HUES64 (cell line): ENCODE results near the gene CFAP68. TPM values are rescaled to one million over a fixed set of nuclear protein-coding genes. Genes with fewer than 3 reads are reported as not detected.

Experiments used
- H3K27ac ChIP-seq: 2 replicates; pipeline ENCODE4 v1.7.0; 2013; ENCODE audit warnings: low read depth, low read length, inconsistent platforms
- H3K27me3 ChIP-seq: 2 replicates; pipeline ENCODE4 v1.6.1; 2013; ENCODE audit warnings: mild to moderate bottlenecking, low read length; ENCODE audit not compliant: insufficient read depth
- H3K36me3 ChIP-seq: 2 replicates; pipeline ENCODE4 v1.6.1; 2013; ENCODE audit warnings: mild to moderate bottlenecking, low read length; ENCODE audit not compliant: insufficient read depth
- H3K4me1 ChIP-seq: 2 replicates; pipeline ENCODE4 v1.6.1; 2013; ENCODE audit warnings: mild to moderate bottlenecking, low read length, moderate library complexity; ENCODE audit not compliant: insufficient read depth
- H3K4me3 ChIP-seq: 2 replicates; pipeline ENCODE4 v1.5.1; 2013; ENCODE audit warnings: mild to moderate bottlenecking, low read length, moderate library complexity
- H3K9ac ChIP-seq: 2 replicates; pipeline ENCODE4 v1.6.1; 2013; ENCODE audit warnings: mild to moderate bottlenecking, low read depth, low read length
- H3K9me3 ChIP-seq: 2 replicates; pipeline ENCODE4 v1.6.1; 2013; ENCODE audit warnings: low read depth, low read length; ENCODE audit not compliant: insufficient read depth
- WGBS: fragments of 150-250, 120-280 bp; methylation state at CpG from one replicate; pipeline ENCODE4 v1.1.7; 2013; ENCODE audit warnings: missing lambda C conversion rate; 5-methylcytosine and 5-hydroxymethylcytosine counted together
- polyA plus RNA-seq, 2 experiments: library from polyadenylated mRNA; stranded (reverse); fragments of 50-300 nt; gene quantifications; one replicate each; pipeline ENCODE4 v1.2.3, GENCODE V29; 2013

CFAP68 gene
- polyA plus RNA-seq (2013, experiment 1 of 2) = 33.5 TPM
- 42.2 TPM for polyA plus RNA-seq (2013, experiment 2 of 2)

DNA sequence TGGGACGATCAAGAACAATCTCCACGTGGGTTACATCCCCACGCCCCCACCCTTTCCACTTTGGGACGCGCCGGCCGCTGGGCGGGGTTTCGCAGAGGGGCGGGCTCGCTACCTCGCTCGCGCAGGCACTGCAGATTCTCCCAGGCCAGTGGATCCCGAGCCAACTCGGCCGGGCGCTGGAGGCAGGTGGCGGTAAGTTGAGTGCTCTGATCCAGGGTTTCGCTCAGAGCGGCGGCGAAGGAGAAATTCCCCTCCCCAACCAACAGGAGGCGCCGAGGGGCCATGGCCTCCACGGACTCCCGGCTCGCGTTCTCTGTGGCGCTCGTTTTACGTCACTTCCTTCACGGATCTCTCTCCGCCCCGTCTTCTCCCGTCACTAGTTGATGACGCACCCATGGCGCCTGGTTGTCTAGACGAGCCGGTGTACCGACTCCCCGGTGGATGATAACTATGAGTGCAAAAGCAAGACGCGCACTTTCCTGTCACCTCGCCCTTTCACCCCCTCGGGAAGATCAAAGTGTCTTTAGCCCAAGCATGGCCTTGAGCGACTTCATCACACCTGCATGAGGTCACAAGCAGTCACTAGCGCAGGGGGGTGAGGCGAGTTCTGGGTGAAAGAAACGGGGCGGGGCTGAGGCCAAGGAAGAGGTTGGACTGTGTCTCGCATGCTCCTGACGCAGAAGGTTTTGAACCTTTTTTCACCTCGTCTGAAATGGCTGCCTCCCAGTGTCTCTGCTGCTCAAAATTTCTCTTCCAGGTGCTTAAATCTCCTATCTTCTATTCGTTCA lies at the start of gene CFAP68, which contains the start of gene FDXACB1:
Gene CFAP68, plus strand, starts transcription at position 693 of the 788 bp plus-strand sequence. Its CDS starts 20 bp downstream, at position 713.
Gene FDXACB1, minus strand, starts transcription at position 317 of the 788 bp plus-strand sequence. Its CDS starts 33 bp downstream, at position 284.
- WGBS = under 1% methylated on average over 55 of the region's 55 CpGs
- Histone ChIP-seq H3K27me3 (no peaks in the 10 kb centered on the region), H3K9me3 (no peaks in the 10 kb centered on the region), H3K36me3 (no peaks in the 10 kb centered on the region), H3K4me1 (0 out of 2 replicates have a peak, but pooled peaks cover 6% of the 10 kb centered on the region), H3K9ac (peak within 1 kb of the TSS; percentile 87), H3K4me3 (peak within 1 kb of the TSS; percentile 90), H3K27ac (peak within 1 kb of the TSS; percentile 93)

DNA sequence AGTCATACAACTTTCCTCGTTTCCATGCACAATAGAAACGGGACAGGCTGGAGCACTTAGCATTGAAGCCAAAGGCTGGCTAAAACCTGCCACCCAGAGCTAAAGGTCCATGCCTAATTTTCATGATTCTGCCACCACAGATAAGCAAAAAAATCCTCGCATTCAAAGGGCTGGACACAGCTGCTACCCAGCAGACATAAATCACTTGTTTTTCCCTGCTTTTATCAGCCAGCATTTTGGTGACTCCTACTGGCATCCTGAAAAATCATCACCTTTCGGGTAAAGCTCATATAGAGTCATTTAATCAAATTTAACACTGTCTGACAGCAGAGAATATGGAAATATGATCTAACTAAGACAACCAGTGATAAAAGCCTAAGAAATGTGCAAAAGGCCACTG lies 45.8 kb upstream of the CFAP68 start:
- H3K27me3 ChIP-seq = no peaks in the 10 kb centered on the region
- no peak overlapping the region for H3K4me3 ChIP-seq
- H3K9me3 ChIP-seq = no peaks in the 10 kb centered on the region
- H3K4me1 ChIP-seq = no peaks in the 10 kb centered on the region
- H3K9ac ChIP-seq = no peak overlapping the region
- 96% methylated on average over 4 of the region's 4 CpGs for whole genome bisulfite sequencing
- H3K27ac ChIP-seq = no peak overlapping the region
- peaks cover 22% of the 10 kb centered on the region for H3K36me3 ChIP-seq

- peaks cover under 1% of the 10 kb centered on the region; the same call in 1 of the 2 replicates for H3K4me1 ChIP-seq
Observed at GRCh38 chr11:111834432-111835163, 44.7 kb upstream of the CFAP68 start.

GRCh38 chr11:111835665-111836064 lies 43.7 kb upstream of the CFAP68 start:
- Histone ChIP-seq H3K4me1 (peaks cover 11% of the 10 kb centered on the region), H3K27ac (no peak overlapping the region), H3K9me3 (no peaks in the 10 kb centered on the region), H3K36me3 (peaks cover 22% of the 10 kb centered on the region), H3K27me3 (no peaks in the 10 kb centered on the region), H3K9ac (no peak overlapping the region), H3K4me3 (no peak overlapping the region)
- 95% methylated on average over 7 of the region's 7 CpGs for WGBS

More at GRCh38 chr11:111834432-111835163, 44.7 kb upstream of the CFAP68 start:
- no peak overlapping the region for H3K27ac ChIP-seq
- H3K36me3 ChIP-seq = peaks cover 22% of the 10 kb centered on the region
- WGBS = 89% methylated on average over 3 of the region's 3 CpGs
- H3K9me3 ChIP-seq = no peaks in the 10 kb centered on the region
- no peak overlapping the region for H3K4me3 ChIP-seq
- H3K27me3 ChIP-seq = no peaks in the 10 kb centered on the region
- H3K9ac ChIP-seq = no peak overlapping the region

GRCh38 chr11:111836162-111836561 lies 43.2 kb upstream of the CFAP68 start:
- H3K36me3 ChIP-seq = peaks cover 22% of the 10 kb centered on the region
- H3K27ac ChIP-seq = no peak overlapping the region
- H3K4me3 ChIP-seq = no peak overlapping the region
- 100% methylated on average over 1 of the region's 1 CpG for WGBS
- H3K9ac ChIP-seq = no peak overlapping the region
- no peaks in the 10 kb centered on the region for H3K27me3 ChIP-seq
- H3K4me1 ChIP-seq = peaks cover 16% of the 10 kb centered on the region
- no peaks in the 10 kb centered on the region for H3K9me3 ChIP-seq

- Histone ChIP-seq H3K27ac (no peak overlapping the region), H3K36me3 (peaks cover 22% of the 10 kb centered on the region), H3K4me1 (peaks cover 18% of the 10 kb centered on the region), H3K27me3 (no peaks in the 10 kb centered on the region), H3K9ac (no peak overlapping the region), H3K4me3 (no peak overlapping the region), H3K9me3 (no peaks in the 10 kb centered on the region)
- 90% methylated on average over 1 of the region's 1 CpG for WGBS
Observed at GRCh38 chr11:111836721-111837120, 42.6 kb upstream of the CFAP68 start.

GRCh38 chr11:111837366-111837891 lies 41.9 kb upstream of the CFAP68 start:
- Histone ChIP-seq H3K9ac (no peak overlapping the region), H3K4me3 (no peak overlapping the region), H3K27me3 (no peaks in the 10 kb centered on the region), H3K27ac (no peak overlapping the region), H3K36me3 (peaks cover 22% of the 10 kb centered on the region), H3K9me3 (no peaks in the 10 kb centered on the region), H3K4me1 (peaks cover 18% of the 10 kb centered on the region)
- 96% methylated on average over 4 of the region's 5 CpGs for WGBS

DNA sequence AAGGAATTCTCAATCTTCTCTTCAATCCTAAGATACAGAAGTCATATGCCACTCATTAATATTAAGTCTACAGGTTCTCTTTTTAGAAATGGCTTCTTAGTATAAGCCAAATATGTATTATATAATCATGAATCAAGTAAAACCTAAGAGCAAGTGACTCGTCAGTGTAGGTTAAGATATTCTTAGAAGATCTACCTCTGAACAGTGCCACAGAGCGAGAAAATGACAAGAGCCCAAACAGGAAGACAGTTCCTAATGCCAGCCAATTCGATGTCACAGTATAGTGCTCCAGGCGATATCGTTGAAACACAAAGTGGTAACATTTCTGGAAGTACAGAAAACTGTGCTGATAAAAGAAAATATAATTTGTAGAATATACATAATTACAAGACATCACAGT lies 41.3 kb upstream of the CFAP68 start:
- Histone ChIP-seq H3K4me1 (peaks cover 18% of the 10 kb centered on the region), H3K27ac (no peak overlapping the region), H3K4me3 (no peak overlapping the region), H3K27me3 (no peaks in the 10 kb centered on the region), H3K9me3 (no peaks in the 10 kb centered on the region), H3K36me3 (peaks cover 23% of the 10 kb centered on the region), H3K9ac (no peak overlapping the region)
- 95% methylated on average over 5 of the region's 5 CpGs for WGBS

GRCh38 chr11:111840143-111840542 lies 39.2 kb upstream of the CFAP68 start:
- H3K4me3 ChIP-seq = no peak overlapping the region
- no peak overlapping the region for H3K9ac ChIP-seq
- H3K9me3 ChIP-seq = no peaks in the 10 kb centered on the region
- no peaks in the 10 kb centered on the region for H3K27me3 ChIP-seq
- peaks cover 35% of the 10 kb centered on the region for H3K36me3 ChIP-seq
- H3K27ac ChIP-seq = no peak overlapping the region
- peaks cover 18% of the 10 kb centered on the region for H3K4me1 ChIP-seq
- whole genome bisulfite sequencing = 48% methylated on average over 1 of the region's 1 CpG

- WGBS = 27% methylated on average over 9 of the region's 10 CpGs
- H3K36me3 ChIP-seq = peaks cover 26% of the 10 kb centered on the region
- no peaks in the 10 kb centered on the region for H3K27me3 ChIP-seq
- no peaks in the 10 kb centered on the region for H3K9me3 ChIP-seq
- H3K4me1 ChIP-seq = peaks cover 26% of the 10 kb centered on the region
- no peak overlapping the region for H3K4me3 ChIP-seq
- H3K27ac ChIP-seq = no peak overlapping the region
- no peak overlapping the region for H3K9ac ChIP-seq
Observed at GRCh38 chr11:111841370-111842053, 37.8 kb upstream of the CFAP68 start.
